Ishikawa (cell line): ENCODE data around the gene KIF6.

Experiments used
- CEBPB ChIP-seq: IDR thresholded peaks from 2 replicates; pipeline ENCODE4 v1.6.1; 2012
- CREB1 ChIP-seq: IDR thresholded peaks from 2 replicates; pipeline ENCODE4 v1.6.1; 2012; ENCODE audit warnings: low read depth
- EGR1 ChIP-seq: IDR thresholded peaks from 2 replicates; pipeline ENCODE4 v1.6.1; 2012
- EP300 ChIP-seq: IDR thresholded peaks from 2 replicates; pipeline ENCODE4 v1.6.1; 2012; ENCODE audit warnings: borderline replicate concordance
- NFIC ChIP-seq: IDR thresholded peaks from 2 replicates; pipeline ENCODE4 v1.6.1; 2012
- RAD21 ChIP-seq: IDR thresholded peaks from 2 replicates; pipeline ENCODE4 v1.6.1; 2012; ENCODE audit warnings: low read depth
- REST ChIP-seq: IDR thresholded peaks from 2 replicates; pipeline ENCODE4 v1.6.1; 2012; ENCODE audit warnings: low read depth, mild to moderate bottlenecking
- TAF1 ChIP-seq: IDR thresholded peaks from 2 replicates; pipeline ENCODE4 v1.6.1; 2012; ENCODE audit warnings: low read depth, mild to moderate bottlenecking
- TEAD4 ChIP-seq: IDR thresholded peaks from 2 replicates; pipeline ENCODE4 v1.6.1; 2012
- YY1 ChIP-seq: IDR thresholded peaks from 2 replicates; pipeline ENCODE4 v1.6.1; 2012; ENCODE audit warnings: low read depth
- TF ChIP-seq, protein P1 (sequence below): IDR thresholded peaks from 2 replicates; pipeline ENCODE4 v1.6.1; 2012

DNA sequence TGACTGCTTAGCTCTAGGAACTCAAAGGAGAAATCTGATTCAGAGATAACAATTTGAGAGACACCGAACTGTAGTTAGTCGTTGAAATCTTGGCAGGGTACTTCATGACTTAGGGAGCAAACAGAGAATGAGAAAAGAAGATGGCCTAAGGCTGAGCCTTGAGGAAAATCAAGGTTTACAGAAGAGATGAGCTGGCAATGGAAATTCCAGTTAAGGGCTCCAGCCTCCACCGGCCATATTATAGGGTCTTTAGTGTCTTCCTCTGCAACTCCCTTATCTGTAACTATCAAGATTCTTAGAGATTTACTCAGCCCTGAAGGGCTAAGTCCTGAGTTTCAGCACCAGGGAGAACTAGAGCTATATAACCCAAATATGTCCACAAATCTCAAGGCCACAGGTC is 437.6 kb downstream of the KIF6 start:
- TF ChIP-seq EGR1 (no peak), RAD21 (no peak), NFIC (no peak), YY1 (no peak), TEAD4 (no peak), CEBPB (no peak), TAF1 (no peak), REST (no peak), EP300 (no peak), CREB1 (no peak)
- TF ChIP-seq, protein P1, sequence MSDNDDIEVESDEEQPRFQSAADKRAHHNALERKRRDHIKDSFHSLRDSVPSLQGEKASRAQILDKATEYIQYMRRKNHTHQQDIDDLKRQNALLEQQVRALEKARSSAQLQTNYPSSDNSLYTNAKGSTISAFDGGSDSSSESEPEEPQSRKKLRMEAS, result no peak
